GM23248 (cell line): ENCODE measurements around the gene RXYLT1.

ENCODE experiments used
- EZH2 ChIP-seq: fragments of 200-600 bp; sonication (generic); IDR thresholded peaks from 2 replicates; pipeline ENCODE4 v1.6.1; 2018; ENCODE audit warnings: antibody characterized with exemption, mild to moderate bottlenecking; ENCODE audit not compliant: insufficient read depth, poor library complexity, severe bottlenecking
- EZH2phosphoT487 ChIP-seq: fragments of 200-600 bp; sonication (generic); IDR thresholded peaks from 2 replicates; pipeline ENCODE4 v1.6.1; 2018; ENCODE audit warnings: antibody characterized with exemption, moderate library complexity, mild to moderate bottlenecking, low read depth; ENCODE audit not compliant: insufficient read depth

- TF ChIP-seq EZH2 (no peak), EZH2phosphoT487 (no peak)
Measured at GRCh38 chr12:63815482-63815852, 35.8 kb downstream of the RXYLT1 start.
